Measurements from ENCODE around the gene INPP5J.

- no peak for TF ChIP-seq CTCF (IDR thresholded peaks at IDR 0.05 in 8 of 11, conservative IDR thresholded peaks at IDR 0.05 in 3 of 11)
- TF ChIP-seq POLR2AphosphoS5 (IDR thresholded peaks at IDR 0.05), result peak in 1 of 3 donors; percentile 17
Observed at GRCh38 chr22:31094021-31094551, 28.7 kb upstream of the INPP5J start.

All from spleen (tissue), 7 donors.